ENCODE results near the gene SSBP1.

DNA sequence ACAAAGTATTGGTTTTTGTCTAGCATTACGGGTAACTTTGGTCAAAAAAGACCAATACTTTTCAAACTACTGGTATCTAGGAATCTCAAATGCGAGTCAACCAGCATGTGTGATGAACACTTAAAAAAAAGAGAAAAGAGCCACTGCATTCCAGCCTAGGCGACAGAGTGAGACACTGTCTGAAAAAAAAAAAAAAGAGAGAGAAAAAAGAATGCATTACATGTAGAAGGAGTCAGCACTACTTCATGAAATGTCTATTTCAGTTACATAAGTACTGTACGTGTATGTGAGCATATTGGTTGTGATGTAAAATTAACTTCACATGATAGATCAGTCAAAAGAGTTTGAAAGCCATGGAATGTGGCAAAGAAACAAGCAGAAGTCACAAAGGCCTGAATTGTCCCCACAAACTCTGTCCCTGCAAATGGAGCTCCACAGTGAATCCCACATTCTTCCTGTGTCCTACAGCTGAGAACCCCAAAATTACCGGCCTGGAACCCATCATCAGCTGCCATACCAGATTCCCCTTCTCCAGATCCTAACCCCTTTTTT is 37.8 kb upstream of the SSBP1 start:
- TF ChIP-seq, protein P1, sequence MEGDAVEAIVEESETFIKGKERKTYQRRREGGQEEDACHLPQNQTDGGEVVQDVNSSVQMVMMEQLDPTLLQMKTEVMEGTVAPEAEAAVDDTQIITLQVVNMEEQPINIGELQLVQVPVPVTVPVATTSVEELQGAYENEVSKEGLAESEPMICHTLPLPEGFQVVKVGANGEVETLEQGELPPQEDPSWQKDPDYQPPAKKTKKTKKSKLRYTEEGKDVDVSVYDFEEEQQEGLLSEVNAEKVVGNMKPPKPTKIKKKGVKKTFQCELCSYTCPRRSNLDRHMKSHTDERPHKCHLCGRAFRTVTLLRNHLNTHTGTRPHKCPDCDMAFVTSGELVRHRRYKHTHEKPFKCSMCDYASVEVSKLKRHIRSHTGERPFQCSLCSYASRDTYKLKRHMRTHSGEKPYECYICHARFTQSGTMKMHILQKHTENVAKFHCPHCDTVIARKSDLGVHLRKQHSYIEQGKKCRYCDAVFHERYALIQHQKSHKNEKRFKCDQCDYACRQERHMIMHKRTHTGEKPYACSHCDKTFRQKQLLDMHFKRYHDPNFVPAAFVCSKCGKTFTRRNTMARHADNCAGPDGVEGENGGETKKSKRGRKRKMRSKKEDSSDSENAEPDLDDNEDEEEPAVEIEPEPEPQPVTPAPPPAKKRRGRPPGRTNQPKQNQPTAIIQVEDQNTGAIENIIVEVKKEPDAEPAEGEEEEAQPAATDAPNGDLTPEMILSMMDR (conservative IDR thresholded peaks at IDR 0.05; ENCODE audit: low read length), result no peak
- TF ChIP-seq EZH2phosphoT487 (IDR thresholded peaks at IDR 0.05; ENCODE audit: borderline replicate concordance), result no peak
